ENCODE measurements around the gene ZNF519.
A peak's percentile ranks its signal among the peaks of the same experiment; 100 is the strongest.
"Not testable (repeated sequence)": the region's sequence is repeated elsewhere in the genome, so short reads cannot be mapped to it uniquely, and the experiment has no call there.

The ZNF519 gene

GRCh38 chr18:14132271-14132700, at the start of gene ZNF519:
TSS of gene ZNF519 (minus strand) at chr18:14132435. CDS start at chr18:14132277, 158 bp downstream.
- peak; percentile 96 for DNase-seq

GRCh38 chr18:14179306-14179705, 47.1 kb upstream of the ZNF519 start:
- peak; percentile 8 for DNase-seq

- peak; percentile 80 for DNase-seq
These were observed 46.3 kb upstream of the ZNF519 start for GRCh38 chr18:14178321-14179196.

- DNase-seq, result not testable (repeated sequence)
These were observed 45.5 kb upstream of the ZNF519 start for GRCh38 chr18:14177540-14178320.

GRCh38 chr18:14175404-14175803, 43.2 kb upstream of the ZNF519 start:
- not testable (repeated sequence) for DNase-seq

GRCh38 chr18:14174706-14175085, 42.5 kb upstream of the ZNF519 start:
- DNase-seq, result no peak

- DNase-seq, result not testable (repeated sequence)
These were observed 41.9 kb upstream of the ZNF519 start for GRCh38 chr18:14174002-14174705.

GRCh38 chr18:14173116-14173951, 41.1 kb upstream of the ZNF519 start:
- DNase-seq, result not testable (repeated sequence)

- DNase-seq, result not testable (repeated sequence)
These were observed 40.2 kb upstream of the ZNF519 start for GRCh38 chr18:14172142-14173115.

- not testable (repeated sequence) for DNase-seq
These were observed 39.3 kb upstream of the ZNF519 start for GRCh38 chr18:14171301-14172141.

- DNase-seq, result not testable (repeated sequence)
These were observed 38.3 kb upstream of the ZNF519 start for GRCh38 chr18:14170367-14171036.

GRCh38 chr18:14162915-14163314, 30.7 kb upstream of the ZNF519 start:
- DNase-seq, result not testable (repeated sequence)

GRCh38 chr18:14151564-14152113, 19.4 kb upstream of the ZNF519 start:
- not testable (repeated sequence) for DNase-seq

- not testable (repeated sequence) for DNase-seq
These were observed 18.5 kb upstream of the ZNF519 start for GRCh38 chr18:14150766-14151165.

- not testable (repeated sequence) for DNase-seq
These were observed 17.7 kb upstream of the ZNF519 start for GRCh38 chr18:14149916-14150420.

- not testable (repeated sequence) for DNase-seq
These were observed 17.1 kb upstream of the ZNF519 start for GRCh38 chr18:14149121-14149850.

GRCh38 chr18:14147935-14148865, 16.0 kb upstream of the ZNF519 start:
- not testable (repeated sequence) for DNase-seq
